Endodermal cell (in vitro differentiated cells): ENCODE results near the gene CFAP44. TPM values are rescaled to one million over a fixed set of nuclear protein-coding genes. Genes with fewer than 3 reads are reported as not detected.

ENCODE experiments used
- DNase-seq: peaks from one replicate; pipeline ENCODE4 v3.0.0-alpha.2; 2017
- H3K27ac ChIP-seq: 2 replicates; pipeline ENCODE4 v1.5.1; 2013; ENCODE audit warnings: mild to moderate bottlenecking, low read depth, low read length, moderate library complexity
- H3K27me3 ChIP-seq: 2 replicates; pipeline ENCODE4 v1.6.1; 2013; ENCODE audit warnings: mild to moderate bottlenecking, low read length, moderate library complexity; ENCODE audit not compliant: insufficient read depth, control insufficient read depth, poor library complexity, severe bottlenecking
- H3K36me3 ChIP-seq: 2 replicates; pipeline ENCODE4 v1.7.0; 2013; ENCODE audit warnings: mild to moderate bottlenecking, low read length, moderate library complexity; ENCODE audit not compliant: control insufficient read depth, insufficient read depth
- H3K4me1 ChIP-seq: one replicate; pipeline ENCODE4 v1.7.0; 2013; ENCODE audit warnings: low read length; ENCODE audit not compliant: control insufficient read depth, insufficient read depth
- H3K4me3 ChIP-seq: 2 replicates; pipeline ENCODE4 v1.5.1; 2013; ENCODE audit warnings: mild to moderate bottlenecking, low read length, moderate library complexity
- H3K9ac ChIP-seq: 2 replicates; pipeline ENCODE4 v1.6.1; 2013; ENCODE audit warnings: mild to moderate bottlenecking, low read length, moderate library complexity; ENCODE audit not compliant: poor library complexity, severe bottlenecking; ENCODE audit errors: extremely low read depth
- H3K9me3 ChIP-seq: 2 replicates; pipeline ENCODE4 v1.6.1; 2013; ENCODE audit warnings: mild to moderate bottlenecking, low read length, moderate library complexity; ENCODE audit not compliant: control insufficient read depth
- H3K27ac Mint-ChIP-seq: 2 replicates; pipeline ENCODE4 v1.8.0; 2020; ENCODE audit warnings: mixed read lengths
- H3K27me3 Mint-ChIP-seq: 2 replicates; pipeline ENCODE4 v1.8.0; 2021; ENCODE audit warnings: mild to moderate bottlenecking, mixed read lengths; ENCODE audit not compliant: insufficient read depth
- H3K36me3 Mint-ChIP-seq: 2 replicates; pipeline ENCODE4 v1.8.0; 2020; ENCODE audit warnings: low read depth, mixed read lengths
- H3K4me1 Mint-ChIP-seq: 2 replicates; pipeline ENCODE4 v1.8.0; 2020; ENCODE audit warnings: mixed read lengths
- H3K4me3 Mint-ChIP-seq: 2 replicates; pipeline ENCODE4 v1.8.0; 2020; ENCODE audit warnings: mild to moderate bottlenecking, moderate library complexity, mixed read lengths
- H3K9me3 Mint-ChIP-seq: 2 replicates; pipeline ENCODE4 v1.8.0; 2020; ENCODE audit warnings: mild to moderate bottlenecking, mixed read lengths
- CTCF ChIP-seq: fragments of 200-600 bp; sonication (generic); conservative IDR thresholded peaks from 2 replicates; pipeline ENCODE4 v1.5.0; 2021; ENCODE audit warnings: antibody characterized with exemption, mild to moderate bottlenecking
- WGBS, 2 experiments: methylation state at CpG; one replicate each; pipeline versions ENCODE4 v1.1.5 to v1.1.7; 2013; ENCODE audit warnings: missing lambda C conversion rate in 2 of 2, mixed read lengths in 1 of 2; ENCODE audit not compliant: insufficient coverage in 1 of 2, insufficient read length in 1 of 2; 5-methylcytosine and 5-hydroxymethylcytosine counted together
- total RNA-seq, 2 donors: library from RNA; stranded (reverse); fragmentation: NEBNext Ultra II Directional in 1 of 2; extraction: Animal tissue kit (Norgen Biotek cat#: 25700) in 1 of 2; gene quantifications; 2 replicates in 1 of 2; 3 replicates in 1 of 2; pipeline ENCODE4 v1.2.1, GENCODE V29; 2021

The CFAP44 gene
- total RNA-seq, 2 donors from 2014 or later, result 1.7 to 3.1 TPM

DNA sequence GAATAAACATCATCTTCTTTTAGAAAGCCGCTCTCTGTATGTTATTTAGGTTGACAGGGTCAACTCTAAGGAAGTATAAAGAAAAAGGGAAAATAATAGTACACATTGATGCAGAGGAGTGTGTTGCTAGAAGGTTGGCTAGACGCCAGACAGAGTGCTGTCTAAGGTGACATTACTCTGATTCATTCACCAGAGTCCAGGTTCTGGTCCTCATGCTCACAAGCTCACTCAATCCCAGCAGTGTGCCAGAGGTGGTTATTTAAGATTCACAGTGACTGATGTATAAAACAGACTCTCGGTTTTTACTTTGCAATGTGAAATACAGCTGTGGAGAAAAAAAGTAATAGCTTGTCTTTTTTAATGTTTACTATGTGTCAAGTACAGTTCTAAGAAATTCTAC lies 1.7 kb downstream of the CFAP44 start:
- DNase-seq, result no peak
- Mint-ChIP-seq H3K9me3 (no peaks in the 10 kb centered on the region), H3K36me3 (peaks cover under 1% of the 10 kb centered on the region), H3K4me1 (no peaks in the 10 kb centered on the region), H3K27me3 (no peaks in the 10 kb centered on the region), H3K4me3 (no peak overlapping the region), H3K27ac (no peak overlapping the region)
- Histone ChIP-seq H3K4me1 (no peaks in the 10 kb centered on the region), H3K9ac (no peak overlapping the region), H3K36me3 (no peaks in the 10 kb centered on the region), H3K9me3 (no peaks in the 10 kb centered on the region), H3K4me3 (no peak overlapping the region), H3K27me3 (no peaks in the 10 kb centered on the region), H3K27ac (no peak overlapping the region)
- no peak for TF ChIP-seq CTCF
- 90 to 100% methylated on average over 1 to 3 of the region's 3 CpGs for WGBS, 2 experiments

- no peaks in the 10 kb centered on the region for H3K27me3 ChIP-seq
- Mint-ChIP-seq H3K4me3 (no peak overlapping the region), H3K4me1 (no peaks in the 10 kb centered on the region), H3K9me3 (no peaks in the 10 kb centered on the region), H3K27ac (no peak overlapping the region), H3K27me3 (no peaks in the 10 kb centered on the region), H3K36me3 (no peaks in the 10 kb centered on the region)
- H3K4me3 ChIP-seq, result no peak overlapping the region
- no peaks in the 10 kb centered on the region for H3K36me3 ChIP-seq
- no peaks in the 10 kb centered on the region for H3K9me3 ChIP-seq
- H3K9ac ChIP-seq, result no peak overlapping the region
- no peak for TF ChIP-seq CTCF
- no peak for DNase-seq
- no peak overlapping the region for H3K27ac ChIP-seq
- no peaks in the 10 kb centered on the region for H3K4me1 ChIP-seq
Measured at GRCh38 chr3:113438224-113438623, 3.1 kb downstream of the CFAP44 start.

DNA sequence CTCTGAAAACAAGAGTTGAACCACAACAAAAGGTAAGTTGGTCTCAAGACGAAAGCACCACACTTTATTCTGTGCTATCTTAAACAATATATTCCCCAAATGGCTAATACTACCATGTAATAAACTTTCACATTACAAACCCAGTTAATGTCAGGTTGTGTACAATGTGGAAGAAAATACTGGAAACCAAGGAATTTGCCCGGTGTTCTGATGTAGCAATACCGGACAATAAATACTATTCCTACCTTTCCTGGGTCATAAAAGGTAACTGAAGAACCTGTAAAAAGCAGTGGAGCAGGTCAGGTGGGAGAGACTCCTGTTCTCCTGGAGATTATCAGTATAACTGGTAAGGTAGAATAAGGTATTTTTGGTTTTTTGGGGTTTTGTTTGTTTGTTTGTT lies 3.9 kb downstream of the CFAP44 start:
- H3K4me3 Mint-ChIP-seq, result no peak overlapping the region

More for the DNA sequence above, 3.9 kb downstream of the CFAP44 start:
- TF ChIP-seq CTCF, result no peak
- no peaks in the 10 kb centered on the region for H3K4me1 Mint-ChIP-seq
- WGBS, 2 experiments, result 95 to 100% methylated on average over 1 to 3 of the region's 3 CpGs
- Histone ChIP-seq H3K27me3 (no peaks in the 10 kb centered on the region), H3K9ac (no peak overlapping the region), H3K27ac (no peak overlapping the region), H3K4me1 (no peaks in the 10 kb centered on the region), H3K36me3 (no peaks in the 10 kb centered on the region), H3K4me3 (no peak overlapping the region), H3K9me3 (no peaks in the 10 kb centered on the region)
- DNase-seq, result no peak
- no peaks in the 10 kb centered on the region for H3K27me3 Mint-ChIP-seq
- H3K9me3 Mint-ChIP-seq, result no peaks in the 10 kb centered on the region
- no peaks in the 10 kb centered on the region for H3K36me3 Mint-ChIP-seq
- H3K27ac Mint-ChIP-seq, result no peak overlapping the region
